ENCODE data around the gene ZSCAN12.

DNA sequence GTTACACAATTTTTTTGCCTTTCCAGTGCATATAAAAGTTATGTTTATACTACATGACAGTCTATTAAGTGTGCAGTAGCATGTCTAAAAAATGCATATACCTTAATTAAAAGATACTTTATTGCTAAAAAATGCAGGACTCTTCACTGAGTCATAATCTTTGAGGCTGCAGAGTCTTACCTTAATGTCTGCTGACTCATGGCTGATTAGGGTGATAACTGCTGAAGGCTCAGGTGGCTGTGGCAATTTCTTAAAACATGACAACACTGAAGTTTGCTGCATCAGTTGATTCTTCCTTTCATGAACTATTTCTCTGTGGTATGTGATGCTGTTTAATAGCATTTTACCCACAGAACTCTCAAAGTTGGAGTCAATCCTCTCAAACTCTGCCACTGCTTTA is 24.6 kb upstream of the ZSCAN12 start:
- TF ChIP-seq POLR2A (IDR thresholded peaks at IDR 0.05) = no peak
- TF ChIP-seq, protein P1, sequence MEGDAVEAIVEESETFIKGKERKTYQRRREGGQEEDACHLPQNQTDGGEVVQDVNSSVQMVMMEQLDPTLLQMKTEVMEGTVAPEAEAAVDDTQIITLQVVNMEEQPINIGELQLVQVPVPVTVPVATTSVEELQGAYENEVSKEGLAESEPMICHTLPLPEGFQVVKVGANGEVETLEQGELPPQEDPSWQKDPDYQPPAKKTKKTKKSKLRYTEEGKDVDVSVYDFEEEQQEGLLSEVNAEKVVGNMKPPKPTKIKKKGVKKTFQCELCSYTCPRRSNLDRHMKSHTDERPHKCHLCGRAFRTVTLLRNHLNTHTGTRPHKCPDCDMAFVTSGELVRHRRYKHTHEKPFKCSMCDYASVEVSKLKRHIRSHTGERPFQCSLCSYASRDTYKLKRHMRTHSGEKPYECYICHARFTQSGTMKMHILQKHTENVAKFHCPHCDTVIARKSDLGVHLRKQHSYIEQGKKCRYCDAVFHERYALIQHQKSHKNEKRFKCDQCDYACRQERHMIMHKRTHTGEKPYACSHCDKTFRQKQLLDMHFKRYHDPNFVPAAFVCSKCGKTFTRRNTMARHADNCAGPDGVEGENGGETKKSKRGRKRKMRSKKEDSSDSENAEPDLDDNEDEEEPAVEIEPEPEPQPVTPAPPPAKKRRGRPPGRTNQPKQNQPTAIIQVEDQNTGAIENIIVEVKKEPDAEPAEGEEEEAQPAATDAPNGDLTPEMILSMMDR (IDR thresholded peaks at IDR 0.05) = no peak

All from thyroid gland (tissue), 4 donors.